HEK293T (cell line): ENCODE measurements around the gene CYP19A1.

Experiments
- BHLHE40 ChIP-seq: fragments of 450-650 bp; IDR thresholded peaks from 2 replicates; pipeline ENCODE4 v1.6.1; 2016; ENCODE audit warnings: mild to moderate bottlenecking, moderate library complexity, borderline replicate concordance
- L3MBTL2 ChIP-seq: fragments of 450-650 bp; conservative IDR thresholded peaks from 2 replicates; pipeline ENCODE4 v1.6.1; 2016; ENCODE audit warnings: mild to moderate bottlenecking
- SP1 ChIP-seq: fragments of 450-650 bp; IDR thresholded peaks from 2 replicates; pipeline ENCODE4 v1.6.1; 2017
- TARDBP ChIP-seq: fragments of 450-650 bp; IDR thresholded peaks from 2 replicates; pipeline ENCODE4 v1.6.1; 2016

- TF ChIP-seq BHLHE40: no peak
- TF ChIP-seq L3MBTL2: no peak
- TF ChIP-seq SP1: no peak
- no peak for TF ChIP-seq TARDBP
Observed at GRCh38 chr15:51353976-51354375, 15.6 kb upstream of the CYP19A1 start.
